Muscle layer of colon (tissue), 2 donors: ENCODE results near the gene KCNT2.

Experiments used
- H3K27ac ChIP-seq: one replicate; pipeline ENCODE4 v1.7.0; 2013; ENCODE audit warnings: low read depth, mild to moderate bottlenecking, low read length, moderate library complexity
- H3K27me3 ChIP-seq, 2 donors: one replicate each; pipeline ENCODE4 v1.7.0; 2013; ENCODE audit warnings: low read length in 2 of 2, mild to moderate bottlenecking in 2 of 2; ENCODE audit not compliant: insufficient read depth in 2 of 2, control insufficient read depth in 1 of 2
- H3K36me3 ChIP-seq: one replicate; pipeline ENCODE4 v1.7.0; 2013; ENCODE audit warnings: mild to moderate bottlenecking, low read length; ENCODE audit not compliant: insufficient read depth
- H3K4me1 ChIP-seq: one replicate; pipeline ENCODE4 v1.7.0; 2013; ENCODE audit warnings: mild to moderate bottlenecking, low read length; ENCODE audit not compliant: insufficient read depth
- H3K4me3 ChIP-seq, 2 donors: one replicate each; pipeline ENCODE4 v1.7.0; 2013; ENCODE audit warnings: low read length in 2 of 2, low read depth in 1 of 2, mild to moderate bottlenecking in 1 of 2, moderate library complexity in 1 of 2
- H3K9ac ChIP-seq: one replicate; pipeline ENCODE4 v1.7.0; 2013; ENCODE audit warnings: low read length
- H3K9me3 ChIP-seq: one replicate; pipeline ENCODE4 v1.7.0; 2013; ENCODE audit warnings: mild to moderate bottlenecking, low read length
- donor health status: abdominal sarcoma.
- donor health status: Adenocarcinoma of cecum.

Gene KCNT2

DNA sequence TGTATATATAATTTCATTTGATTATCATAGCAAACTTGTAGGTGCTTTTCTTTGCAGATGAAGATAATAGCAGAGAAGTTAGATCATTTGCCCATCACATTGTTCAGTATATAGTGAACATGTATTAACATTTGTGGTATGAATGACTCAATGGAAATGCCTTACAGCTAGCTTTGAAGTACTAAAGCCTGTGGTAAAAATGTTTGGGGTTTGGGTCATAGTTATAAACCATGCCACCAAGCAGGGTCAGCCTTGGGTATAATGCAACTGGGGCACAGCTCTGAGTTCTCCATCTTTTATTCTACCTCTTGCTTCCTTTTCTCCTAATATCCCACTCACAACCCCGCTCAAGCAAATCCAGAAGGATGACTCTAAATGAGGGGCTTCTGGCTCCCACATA, 141.6 kb downstream of the KCNT2 start:
- H3K9me3 ChIP-seq = no peaks in the 10 kb centered on the region
- no peak overlapping the region for H3K4me3 ChIP-seq
- H3K36me3 ChIP-seq = no peaks in the 10 kb centered on the region
- peaks cover 14% of the 10 kb centered on the region for H3K4me1 ChIP-seq
- no peaks in the 10 kb centered on the region for H3K27me3 ChIP-seq
- H3K27ac ChIP-seq = no peak overlapping the region
- H3K9ac ChIP-seq = no peak overlapping the region

DNA sequence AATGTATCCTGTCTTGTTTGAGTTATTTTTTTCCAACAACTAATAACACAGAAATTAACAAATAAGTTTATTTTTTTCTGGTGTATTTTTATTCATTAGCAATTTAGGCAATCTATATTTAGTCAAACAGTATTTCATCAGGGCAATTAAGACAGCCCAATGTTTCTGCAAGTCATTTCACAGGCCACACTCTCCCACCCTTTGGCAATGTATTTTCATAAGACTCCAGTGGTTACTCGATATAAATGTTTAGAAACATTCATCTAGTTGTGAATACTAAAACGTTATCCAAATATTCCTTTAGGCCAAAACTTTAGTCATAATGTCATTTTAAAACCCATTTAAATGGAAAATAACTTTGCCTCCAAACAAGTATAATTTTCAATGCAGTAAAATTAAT, 142.1 kb downstream of the KCNT2 start:
- Histone ChIP-seq H3K27me3 (no peaks in the 10 kb centered on the region), H3K27ac (no peak overlapping the region), H3K9ac (no peak overlapping the region), H3K4me3 (no peak overlapping the region), H3K9me3 (no peaks in the 10 kb centered on the region), H3K4me1 (peaks cover 14% of the 10 kb centered on the region), H3K36me3 (no peaks in the 10 kb centered on the region)

DNA sequence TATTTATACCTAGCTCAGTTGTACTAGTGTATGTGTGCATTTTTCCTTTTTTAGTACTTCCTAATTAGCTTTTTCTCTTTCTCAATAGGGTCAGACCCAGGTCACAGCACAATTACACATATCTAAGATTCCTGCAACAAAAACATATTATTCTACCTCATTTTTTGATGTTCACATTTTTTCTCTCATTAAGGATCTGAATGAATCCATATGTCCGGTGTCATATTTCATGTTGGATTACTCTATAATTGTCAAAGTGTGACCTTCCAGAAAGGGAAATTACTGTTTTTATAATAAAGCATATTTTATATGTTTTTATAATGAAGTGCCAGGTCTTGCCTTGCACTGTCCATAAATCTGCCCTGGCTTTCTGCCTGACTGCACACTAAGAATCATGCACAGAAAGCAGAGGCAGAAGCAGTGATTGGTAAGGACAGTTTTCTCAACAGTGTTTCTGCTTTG, 143.7 kb downstream of the KCNT2 start:
- H3K4me3 ChIP-seq = no peak overlapping the region
- H3K9ac ChIP-seq = no peak overlapping the region
- H3K9me3 ChIP-seq = no peaks in the 10 kb centered on the region
- H3K27me3 ChIP-seq = no peaks in the 10 kb centered on the region
- no peak overlapping the region for H3K27ac ChIP-seq
- no peaks in the 10 kb centered on the region for H3K36me3 ChIP-seq
- peaks cover 14% of the 10 kb centered on the region for H3K4me1 ChIP-seq

DNA sequence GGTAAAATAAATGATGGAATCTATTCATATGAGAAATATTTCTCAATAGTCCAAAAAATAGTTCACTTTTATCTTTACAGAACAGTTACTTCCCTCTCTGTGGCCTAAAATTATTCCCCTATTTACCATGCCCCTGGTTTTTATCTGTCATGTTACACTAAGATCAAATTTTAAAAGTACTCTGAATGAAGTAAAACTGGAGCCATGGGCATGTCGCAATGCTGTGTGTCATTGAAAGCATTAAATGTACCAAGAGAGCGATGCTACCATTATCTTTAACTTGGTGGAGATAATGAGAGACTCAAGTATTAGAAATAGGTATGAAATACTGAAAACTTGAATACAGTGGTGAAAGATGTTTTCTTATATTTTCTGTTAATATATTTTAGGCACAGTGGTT, 146.2 kb downstream of the KCNT2 start:
- no peaks in the 10 kb centered on the region for H3K27me3 ChIP-seq
- H3K9me3 ChIP-seq = no peaks in the 10 kb centered on the region
- no peak overlapping the region for H3K9ac ChIP-seq
- peaks cover 10% of the 10 kb centered on the region for H3K4me1 ChIP-seq
- no peak overlapping the region for H3K4me3 ChIP-seq
- no peaks in the 10 kb centered on the region for H3K36me3 ChIP-seq
- no peak overlapping the region for H3K27ac ChIP-seq

DNA sequence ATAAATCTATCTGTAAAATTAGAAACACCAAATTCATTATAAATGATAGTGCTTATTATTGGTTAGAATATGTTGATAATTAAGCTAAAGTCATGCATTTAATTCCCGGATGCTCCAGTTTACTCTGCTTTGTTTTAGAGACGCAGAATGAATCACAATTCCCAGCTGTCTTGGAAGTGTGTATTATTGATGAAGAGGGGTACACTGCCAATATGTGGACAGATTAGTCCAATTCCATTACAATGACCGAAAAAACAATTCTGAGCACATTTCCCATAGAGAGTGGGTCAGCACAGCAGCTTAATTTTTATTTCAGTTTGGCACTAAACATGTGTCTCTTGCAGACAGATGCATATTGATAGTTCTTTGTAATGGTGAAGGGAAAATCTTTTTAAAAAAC, 146.7 kb downstream of the KCNT2 start:
- no peak overlapping the region for H3K27ac ChIP-seq
- no peak overlapping the region for H3K9ac ChIP-seq
- no peaks in the 10 kb centered on the region for H3K9me3 ChIP-seq
- no peaks in the 10 kb centered on the region for H3K36me3 ChIP-seq
- H3K4me3 ChIP-seq = no peak overlapping the region
- H3K27me3 ChIP-seq = no peaks in the 10 kb centered on the region
- H3K4me1 ChIP-seq = peaks cover 4% of the 10 kb centered on the region

DNA sequence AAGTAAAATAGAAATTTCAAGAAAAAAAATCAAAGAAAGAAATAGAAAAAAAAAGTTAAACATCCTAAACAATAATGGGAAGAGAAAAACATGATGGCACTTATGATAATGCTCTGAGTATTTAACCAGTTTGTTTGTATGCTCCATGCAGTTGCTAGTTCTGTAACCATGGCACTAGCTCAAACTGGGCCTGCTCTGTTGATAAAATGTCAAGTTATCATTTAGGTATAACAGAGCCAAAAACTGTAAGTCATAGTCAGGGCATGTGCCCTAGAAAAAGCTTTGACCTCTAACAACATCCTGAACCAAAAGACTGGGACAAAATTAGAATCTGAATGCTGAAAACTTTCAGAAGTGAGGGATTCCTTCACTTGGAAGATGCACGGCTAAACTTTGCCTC, 148.9 kb downstream of the KCNT2 start:
- H3K36me3 ChIP-seq = no peaks in the 10 kb centered on the region
- no peak overlapping the region for H3K9ac ChIP-seq
- H3K4me3 ChIP-seq = no peak overlapping the region
- no peaks in the 10 kb centered on the region for H3K27me3 ChIP-seq
- H3K9me3 ChIP-seq = no peaks in the 10 kb centered on the region
- H3K27ac ChIP-seq = peak overlapping the region; percentile 13
- no peaks in the 10 kb centered on the region for H3K4me1 ChIP-seq

DNA sequence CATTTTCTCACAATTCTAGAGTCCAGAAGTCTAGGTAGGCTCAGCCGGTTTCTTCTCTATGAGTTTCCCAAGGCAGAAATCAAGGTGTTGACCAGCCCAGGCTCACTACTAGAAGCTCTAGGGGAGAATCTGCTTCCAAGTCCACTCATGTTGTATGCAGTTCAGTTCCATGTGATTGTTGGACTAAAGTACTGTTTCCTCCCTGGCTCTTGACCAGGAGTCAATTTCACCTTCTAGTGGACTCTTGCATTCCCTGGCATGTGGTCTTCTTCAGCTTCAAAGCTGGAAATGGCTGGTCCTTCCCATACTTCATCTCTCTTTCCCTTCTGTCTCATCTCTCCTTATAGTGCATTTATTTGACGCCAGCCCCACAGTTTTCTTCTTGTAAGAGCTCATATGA, 153.4 kb downstream of the KCNT2 start:
- H3K4me1 ChIP-seq = no peaks in the 10 kb centered on the region
- no peaks in the 10 kb centered on the region for H3K9me3 ChIP-seq
- H3K27ac ChIP-seq = no peak overlapping the region
- no peaks in the 10 kb centered on the region for H3K27me3 ChIP-seq
- H3K36me3 ChIP-seq = no peaks in the 10 kb centered on the region
- H3K4me3 ChIP-seq = no peak overlapping the region
- H3K9ac ChIP-seq = no peak overlapping the region

DNA sequence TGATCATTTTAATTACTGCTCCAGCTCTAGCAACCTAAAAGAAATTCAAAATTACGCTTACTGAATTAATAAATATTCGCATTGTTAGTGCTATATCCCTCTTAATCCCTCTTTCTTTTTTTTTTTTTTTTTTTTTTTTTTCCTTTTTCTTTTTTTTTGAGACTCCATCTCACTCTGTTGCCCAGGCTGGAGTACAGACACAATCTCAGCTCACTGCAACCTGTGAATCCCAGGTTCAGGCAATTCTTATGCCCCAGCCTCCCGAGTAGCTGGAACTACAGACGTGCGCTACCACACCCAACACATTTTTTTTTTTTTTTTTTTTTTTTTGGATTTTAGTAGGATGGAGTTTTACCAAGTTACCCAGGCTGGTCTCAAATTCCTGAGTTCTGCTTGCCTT, 157.1 kb downstream of the KCNT2 start:
- Histone ChIP-seq H3K4me1 (no peaks in the 10 kb centered on the region), H3K27ac (no peak overlapping the region), H3K9ac (no peak overlapping the region)

DNA sequence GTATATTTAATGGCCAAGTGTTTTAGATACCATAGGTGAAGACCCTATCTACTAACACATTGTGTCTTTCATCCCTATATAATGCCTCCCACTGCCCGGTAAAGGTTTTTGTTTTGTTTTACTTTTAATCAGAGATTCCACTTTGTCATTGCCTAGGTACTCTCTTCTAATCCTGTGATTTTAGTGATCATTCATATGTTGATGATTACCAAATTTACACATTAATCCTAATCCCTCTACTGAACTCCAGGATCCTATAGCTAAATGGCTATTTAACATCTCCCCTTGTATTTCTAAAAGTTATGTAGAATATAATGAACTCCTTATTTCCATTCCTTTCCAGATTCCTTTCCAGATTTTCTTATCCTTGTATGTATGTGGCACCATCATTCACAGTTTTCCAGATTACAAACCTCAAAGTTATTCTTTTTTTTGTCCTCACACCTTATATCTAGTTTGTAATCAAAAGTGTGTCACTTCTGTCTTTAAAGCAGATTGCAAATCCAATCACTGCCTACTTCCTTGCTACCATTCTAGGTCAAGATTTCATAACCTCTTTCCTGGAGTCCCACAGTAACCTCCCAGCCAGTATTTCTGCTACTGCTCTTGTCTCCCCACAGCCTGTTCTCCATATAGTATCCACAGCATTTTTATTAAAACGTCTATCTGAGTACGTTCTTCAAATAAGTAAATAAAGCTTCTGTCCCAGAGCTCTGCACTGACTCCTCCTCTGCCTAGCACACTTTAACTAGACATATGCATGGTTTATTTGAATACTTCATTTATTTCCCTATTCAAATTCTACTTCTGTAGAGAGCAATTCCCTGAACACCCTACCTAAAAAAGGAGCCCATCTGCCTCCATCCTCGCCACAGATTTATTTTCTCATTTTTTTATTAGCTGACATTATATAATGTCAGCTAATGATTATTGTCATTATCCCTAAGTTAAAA, 157.8 kb downstream of the KCNT2 start:
- H3K4me1 ChIP-seq = no peaks in the 10 kb centered on the region
- H3K27me3 ChIP-seq = no peaks in the 10 kb centered on the region
- no peak overlapping the region for H3K4me3 ChIP-seq
- no peak overlapping the region for H3K27ac ChIP-seq
- H3K9me3 ChIP-seq = no peaks in the 10 kb centered on the region
- H3K9ac ChIP-seq = no peak overlapping the region
- H3K36me3 ChIP-seq = no peaks in the 10 kb centered on the region

More for the DNA sequence above, 157.1 kb downstream of the KCNT2 start:
- Histone ChIP-seq H3K9me3 (no peaks in the 10 kb centered on the region), H3K27me3 (no peaks in the 10 kb centered on the region), H3K4me3 (no peak overlapping the region), H3K36me3 (no peaks in the 10 kb centered on the region)

DNA sequence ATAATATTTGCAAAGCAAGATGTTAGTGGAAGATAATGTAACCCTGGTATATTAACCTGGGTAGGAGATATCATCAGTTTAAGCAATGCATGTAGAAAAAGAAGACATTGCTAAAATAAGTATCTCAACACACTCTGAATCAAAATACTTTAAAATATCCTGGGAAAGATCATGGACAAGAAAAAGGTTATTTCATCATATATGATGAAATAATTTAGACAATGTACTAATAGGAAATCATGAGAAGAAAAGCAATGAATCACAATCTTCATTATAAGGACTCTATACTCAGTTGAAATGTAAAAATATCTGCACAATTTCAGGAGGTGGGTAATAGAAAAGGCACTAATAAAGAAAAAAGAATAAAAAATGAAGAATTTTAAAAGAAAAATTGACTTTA, 158.8 kb downstream of the KCNT2 start:
- Histone ChIP-seq H3K27me3 (no peaks in the 10 kb centered on the region), H3K4me3 (no peak overlapping the region), H3K36me3 (no peaks in the 10 kb centered on the region), H3K4me1 (no peaks in the 10 kb centered on the region), H3K9ac (no peak overlapping the region), H3K27ac (no peak overlapping the region), H3K9me3 (no peaks in the 10 kb centered on the region)

DNA sequence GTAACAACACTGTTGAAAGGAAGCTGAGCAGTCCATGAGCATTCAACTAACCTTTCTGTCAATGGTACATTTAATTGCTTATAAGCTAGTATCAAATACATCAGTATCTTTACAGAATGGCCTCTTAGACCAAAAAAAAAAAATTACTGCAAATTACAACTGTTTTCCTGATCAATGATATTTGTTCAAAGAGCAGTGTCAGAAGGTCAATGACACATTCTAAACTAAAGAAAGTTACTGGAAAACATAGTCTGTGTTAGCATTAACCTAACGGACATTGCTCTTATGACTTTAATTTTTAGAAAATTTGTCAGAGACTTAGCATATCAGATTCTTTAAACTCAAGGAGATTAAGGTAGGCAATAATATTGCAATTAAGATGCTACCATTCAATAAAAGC, 162.5 kb downstream of the KCNT2 start:
- H3K9ac ChIP-seq = no peak overlapping the region
- no peak overlapping the region for H3K27ac ChIP-seq
- no peak overlapping the region for H3K4me3 ChIP-seq
- no peaks in the 10 kb centered on the region for H3K36me3 ChIP-seq
- H3K4me1 ChIP-seq = no peaks in the 10 kb centered on the region
- no peaks in the 10 kb centered on the region for H3K9me3 ChIP-seq
- no peaks in the 10 kb centered on the region for H3K27me3 ChIP-seq

DNA sequence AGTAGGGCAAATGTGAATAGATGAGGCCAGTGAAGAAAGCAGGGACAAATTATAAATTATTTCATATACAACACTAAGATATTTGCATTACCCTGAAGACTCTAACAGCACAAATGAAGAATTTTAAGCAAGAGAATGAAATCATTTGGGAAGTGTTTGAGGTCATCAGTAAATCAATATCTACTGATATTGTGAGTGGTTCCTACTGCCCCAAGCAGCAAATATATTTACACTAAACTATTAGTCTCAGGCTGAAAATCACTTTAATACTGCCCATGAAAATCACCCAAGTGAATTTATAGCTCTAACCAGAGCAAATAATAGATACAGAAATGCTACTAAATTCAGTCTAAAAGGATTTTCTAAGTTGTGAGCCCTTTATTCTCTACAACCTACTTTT, 163.6 kb downstream of the KCNT2 start:
- H3K36me3 ChIP-seq = no peaks in the 10 kb centered on the region
- no peaks in the 10 kb centered on the region for H3K9me3 ChIP-seq
- H3K4me1 ChIP-seq = no peaks in the 10 kb centered on the region
- no peak overlapping the region for H3K9ac ChIP-seq
- no peak overlapping the region for H3K27ac ChIP-seq
- H3K27me3 ChIP-seq = no peaks in the 10 kb centered on the region
- no peak overlapping the region for H3K4me3 ChIP-seq
